ENCODE results near the gene SLC6A17.

Gene SLC6A17

DNA sequence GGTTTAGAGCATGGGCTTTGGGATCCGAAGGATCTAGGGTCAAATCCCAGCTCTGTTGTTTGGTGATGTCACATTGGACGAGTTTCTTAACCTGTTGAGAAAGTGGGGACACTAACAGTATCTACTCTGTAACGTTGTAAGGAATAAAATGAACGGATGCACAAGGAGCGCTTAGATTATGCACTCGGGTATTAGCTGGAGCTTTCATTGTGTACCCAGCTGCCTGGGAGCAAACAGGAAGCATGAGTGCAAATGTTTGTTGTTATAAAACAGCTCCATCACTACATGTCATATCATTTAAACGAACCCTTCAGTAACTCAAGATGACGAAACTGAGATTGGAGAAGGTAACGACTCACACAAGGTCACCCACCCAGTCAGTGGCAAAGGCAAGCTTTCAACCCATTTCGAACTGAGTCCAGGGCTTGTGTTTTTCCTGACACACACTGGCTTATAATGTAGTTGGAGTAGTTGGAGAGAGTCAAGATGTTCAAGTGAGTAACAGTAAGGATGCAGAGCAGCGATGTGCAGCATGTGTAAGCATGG is 16.2 kb upstream of the SLC6A17 start:
- FAIRE-seq (no peak), DNase-seq (ENCODE audit: insufficient read length, low spot score) (no peak)

DNA sequence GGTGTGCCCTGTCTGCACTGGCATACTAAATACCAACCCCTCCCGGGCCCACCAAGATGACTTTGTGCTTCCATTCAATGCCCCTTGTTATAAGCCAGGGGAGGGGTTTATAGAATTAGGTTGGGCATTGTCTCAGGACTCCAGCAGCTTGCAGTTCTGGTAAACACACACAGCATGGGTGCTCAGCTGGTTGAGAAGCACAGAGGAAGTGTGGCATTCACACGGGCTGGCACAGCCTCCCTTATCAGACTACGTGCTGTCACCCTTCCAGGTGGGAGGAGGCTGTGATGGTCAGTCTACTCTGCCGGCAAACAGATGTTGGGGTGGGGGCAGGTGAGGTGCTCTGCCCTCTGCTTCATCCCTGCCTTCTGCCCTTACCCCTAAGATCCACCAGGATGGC is 15.0 kb upstream of the SLC6A17 start:
- no peak for FAIRE-seq
- no peak for DNase-seq (ENCODE audit: insufficient read length, low spot score)

DNA sequence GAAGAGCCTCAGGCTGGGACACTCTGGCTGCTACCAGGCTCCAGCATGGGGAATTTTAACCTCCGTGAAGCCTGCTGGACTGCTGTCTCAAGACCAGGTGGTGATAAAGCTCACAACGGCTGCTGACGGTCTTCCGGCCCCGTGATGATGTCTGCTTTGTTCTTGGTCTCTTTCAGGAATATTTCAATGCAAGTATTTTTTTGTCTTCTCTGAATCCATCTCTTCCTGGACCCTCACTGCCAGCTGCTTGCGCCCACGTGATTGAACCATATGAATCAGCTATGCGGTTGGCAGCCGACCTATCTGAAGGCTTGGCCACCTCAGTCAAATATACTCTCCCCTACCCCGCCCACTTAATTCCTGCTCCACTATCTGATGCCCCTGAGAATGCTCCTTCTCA is 14.6 kb upstream of the SLC6A17 start:
- DNase-seq (ENCODE audit: insufficient read length, low spot score) (no peak), FAIRE-seq (no peak)

DNA sequence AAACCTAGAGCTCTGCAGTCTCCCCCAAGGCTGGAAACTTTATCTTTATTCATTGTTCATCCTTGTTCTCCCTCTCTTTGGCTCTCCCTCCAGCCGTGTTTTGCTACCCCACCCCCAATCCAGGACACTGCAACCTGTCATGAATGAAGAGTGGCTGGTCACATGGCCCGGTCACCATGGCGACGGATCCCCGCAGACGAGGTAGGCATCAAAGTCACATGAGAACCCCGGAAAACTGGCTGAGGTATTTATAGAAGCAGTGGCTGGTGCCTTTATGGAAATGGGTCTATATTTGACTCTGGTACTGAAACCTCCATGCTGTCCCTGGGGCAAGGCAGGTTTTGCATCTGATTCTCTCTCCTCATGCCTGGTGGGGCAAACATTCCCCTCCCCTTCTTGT is 13.4 kb upstream of the SLC6A17 start:
- DNase-seq (ENCODE audit: insufficient read length, low spot score) (no peak), FAIRE-seq (no peak)

DNA sequence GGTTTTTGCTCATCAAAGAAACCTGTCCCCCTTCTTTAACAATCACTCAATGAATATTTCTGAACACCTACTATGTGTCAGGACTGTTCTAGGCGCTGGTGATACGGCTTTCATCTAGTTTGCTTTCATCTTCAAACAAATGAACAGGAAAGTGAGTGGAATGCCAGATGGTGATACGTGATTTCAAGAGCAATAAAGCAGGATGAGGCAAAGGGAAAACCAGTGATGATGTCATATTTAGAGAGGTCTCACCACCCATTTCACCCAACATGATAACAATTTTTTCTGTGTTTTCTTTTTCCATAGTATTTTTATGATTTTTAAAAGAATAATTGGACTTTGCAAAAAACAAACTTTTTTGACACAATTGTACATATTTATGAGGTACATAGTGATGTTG is 11.3 kb upstream of the SLC6A17 start:
- FAIRE-seq (no peak), DNase-seq (ENCODE audit: insufficient read length, low spot score) (no peak)

DNA sequence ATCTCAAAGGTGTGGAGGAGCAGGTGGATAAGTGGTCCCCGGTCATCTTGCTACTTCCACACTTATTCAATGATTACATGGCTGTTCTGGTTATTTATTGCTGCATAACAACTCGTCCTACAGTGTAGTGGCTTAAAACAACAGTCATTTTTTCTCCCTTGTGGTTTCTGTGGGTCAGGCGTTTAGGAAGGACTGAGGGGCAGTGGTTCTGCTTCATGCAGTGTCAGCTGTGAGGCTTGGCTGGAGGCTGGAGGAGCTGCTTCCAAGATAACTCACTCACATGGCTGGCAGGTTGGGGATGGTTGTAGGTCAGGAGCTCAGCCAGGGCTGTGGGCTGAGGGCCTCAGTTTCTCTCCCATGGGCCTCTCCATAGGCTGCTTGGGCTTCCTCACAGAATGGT is 5.9 kb upstream of the SLC6A17 start:
- no peak for DNase-seq (ENCODE audit: insufficient read length, low spot score)
- no peak for FAIRE-seq

DNA sequence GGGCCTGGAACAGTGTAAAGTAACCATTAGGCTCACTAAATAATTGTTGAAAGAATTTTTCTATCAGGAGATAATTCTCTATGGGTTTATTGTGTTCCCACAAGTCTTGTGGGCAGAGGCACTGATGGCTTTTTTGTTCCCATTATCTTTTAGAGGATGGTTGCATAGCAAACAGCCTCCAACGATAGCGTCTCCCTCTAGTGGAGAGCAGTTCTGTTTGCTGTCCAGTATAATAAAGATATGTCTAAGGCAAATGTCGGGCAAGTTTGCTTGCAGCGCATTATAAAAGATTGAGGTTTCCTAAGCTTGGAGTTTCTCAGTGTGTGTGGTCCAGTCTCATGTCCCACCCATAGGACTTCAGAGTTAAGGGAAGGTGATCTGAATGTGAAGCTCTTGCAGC is 1.3 kb upstream of the SLC6A17 start:
- FAIRE-seq: no peak
- DNase-seq (ENCODE audit: insufficient read length, low spot score): no peak

DNA sequence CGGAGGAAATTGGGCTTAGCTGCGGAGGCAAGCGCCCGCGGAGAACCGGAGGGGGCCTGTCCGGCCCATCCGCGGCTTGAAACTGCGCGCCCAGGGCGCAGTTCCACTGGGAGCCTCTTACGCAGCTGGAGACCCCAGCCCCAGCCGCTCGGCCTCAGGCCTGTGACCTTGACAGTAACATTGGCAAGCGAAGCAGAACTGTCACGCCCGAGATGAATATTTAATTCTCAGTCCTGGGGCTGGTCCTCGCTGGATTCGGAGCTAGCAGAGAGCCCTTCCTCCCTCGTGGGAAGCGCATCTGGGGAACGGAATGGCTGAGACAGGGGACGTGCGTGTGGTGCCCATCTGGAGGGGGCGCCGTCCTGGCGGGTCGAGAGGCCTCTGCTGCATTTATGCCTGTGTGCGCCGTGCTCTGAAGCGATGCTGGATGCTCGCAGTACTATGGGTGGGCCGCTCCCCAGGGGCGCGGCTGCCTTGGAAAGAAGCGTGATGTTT is 928 bp downstream of the SLC6A17 start:
- DNase-seq (ENCODE audit: insufficient read length, low spot score): no peak
- no peak for FAIRE-seq

DNA sequence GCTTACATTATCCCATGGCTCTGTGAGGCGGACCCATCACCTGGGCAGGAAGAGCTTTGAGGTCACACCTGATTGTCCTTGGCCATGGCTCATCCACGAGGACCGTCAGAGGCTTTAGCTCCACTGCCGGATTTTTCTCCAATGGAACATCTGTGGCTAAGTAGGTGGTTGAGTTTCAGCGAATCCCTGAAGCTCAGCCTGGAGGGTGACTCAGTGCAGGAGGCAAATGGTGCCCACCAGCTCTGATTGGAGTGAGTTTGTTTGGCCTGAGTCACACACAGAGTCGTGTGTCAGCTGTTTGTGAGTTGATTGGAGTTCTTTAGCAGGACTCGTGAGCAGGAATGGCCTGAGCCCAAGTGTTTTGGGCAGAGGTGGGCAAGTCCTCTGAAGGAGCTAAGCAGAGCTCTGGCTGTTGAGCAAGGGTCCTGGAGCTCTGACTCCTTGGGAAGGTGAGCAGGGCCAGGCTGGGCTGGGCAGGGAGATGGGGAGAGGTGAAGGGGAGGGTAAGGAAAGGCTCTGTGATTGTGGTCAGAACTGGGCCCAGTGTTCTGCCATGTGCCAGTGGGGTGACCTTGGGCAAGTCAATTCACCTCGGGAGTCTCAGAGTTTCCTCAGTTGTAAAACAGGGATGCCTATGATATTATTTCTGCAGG is 2.0 kb downstream of the SLC6A17 start:
- DNase-seq (ENCODE audit: insufficient read length, low spot score) (peak; percentile 51), FAIRE-seq (no peak)

DNA sequence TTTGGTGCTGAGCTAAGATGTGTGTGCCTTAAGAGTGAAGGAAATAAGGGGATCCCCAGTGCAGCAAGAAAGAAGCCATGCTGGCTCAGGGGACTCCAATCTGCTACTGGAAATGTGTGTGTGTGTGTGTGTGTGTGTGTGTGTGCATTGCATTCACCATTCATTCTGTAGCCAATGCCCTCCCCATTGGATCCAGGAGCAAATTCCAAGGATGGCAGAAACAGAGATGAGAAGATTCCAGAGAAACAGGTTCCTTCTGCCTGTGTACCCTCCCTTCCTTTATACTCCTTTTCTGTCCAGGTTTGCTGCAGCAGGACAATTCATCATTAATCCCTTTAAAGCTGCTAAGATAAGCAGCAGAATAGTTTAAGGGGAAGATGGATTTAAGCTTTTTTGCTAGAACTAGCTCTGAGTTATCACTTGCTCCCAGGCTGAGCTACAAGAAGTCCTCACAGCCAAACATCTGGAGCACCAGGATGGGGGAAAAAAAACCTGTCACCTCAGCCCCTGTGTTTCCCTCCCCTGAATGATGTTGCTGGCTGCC is 3.2 kb downstream of the SLC6A17 start:
- no peak for DNase-seq (ENCODE audit: insufficient read length, low spot score)

DNA sequence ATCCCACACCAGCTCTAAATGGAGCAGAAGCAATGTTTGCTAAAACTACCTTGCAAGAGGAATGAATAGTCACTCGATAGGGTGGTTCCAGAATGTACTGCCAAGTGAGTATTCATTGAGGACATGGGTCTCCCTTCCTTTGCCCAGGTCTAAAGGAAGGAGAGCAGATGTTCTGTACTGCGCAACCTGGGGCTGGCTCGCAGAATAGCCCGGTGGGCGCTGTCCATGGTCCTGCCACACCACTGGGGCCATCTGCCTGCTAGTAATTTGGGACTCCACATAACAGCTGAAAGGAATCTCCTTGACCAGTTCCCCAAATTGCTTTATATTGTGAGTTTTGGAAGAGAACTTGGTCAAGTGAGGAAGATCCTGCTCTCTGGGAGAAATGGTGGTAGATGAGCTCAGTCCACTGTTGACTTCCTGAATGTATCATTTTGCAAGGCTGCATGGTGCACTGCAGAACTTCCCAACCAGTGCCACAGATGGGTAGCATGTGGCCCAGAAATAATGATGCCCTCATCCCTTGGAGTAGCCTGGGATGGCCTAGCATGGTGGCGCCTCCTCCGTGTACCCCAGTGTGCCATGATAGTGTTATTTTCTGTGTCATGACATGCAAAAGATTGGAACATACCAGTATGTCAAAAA is 5.7 kb downstream of the SLC6A17 start:
- FAIRE-seq (no peak), DNase-seq (ENCODE audit: insufficient read length, low spot score) (peak; percentile 32)

More for the DNA sequence above, 3.2 kb downstream of the SLC6A17 start:
- FAIRE-seq: no peak

DNA sequence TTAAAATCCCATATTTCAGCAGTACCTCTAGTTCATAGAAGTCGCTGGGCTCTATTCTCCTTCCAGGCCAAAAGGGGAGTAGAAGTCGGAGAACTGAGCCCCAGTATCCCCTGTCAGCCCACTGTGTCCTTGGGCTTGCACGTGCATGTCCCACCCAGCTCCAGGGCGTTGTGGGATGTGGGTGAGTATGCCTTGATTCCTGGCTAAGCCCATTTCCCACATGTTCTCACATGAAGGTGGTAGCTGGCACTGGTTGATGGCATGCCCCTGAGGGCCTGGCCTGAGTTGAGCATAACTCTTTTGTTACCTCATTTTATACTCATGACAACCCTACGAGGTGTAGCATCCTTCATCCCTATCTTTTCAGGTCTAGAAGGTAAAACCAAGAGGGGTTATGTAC is 8.0 kb downstream of the SLC6A17 start:
- no peak for DNase-seq (ENCODE audit: insufficient read length, low spot score)

DNA sequence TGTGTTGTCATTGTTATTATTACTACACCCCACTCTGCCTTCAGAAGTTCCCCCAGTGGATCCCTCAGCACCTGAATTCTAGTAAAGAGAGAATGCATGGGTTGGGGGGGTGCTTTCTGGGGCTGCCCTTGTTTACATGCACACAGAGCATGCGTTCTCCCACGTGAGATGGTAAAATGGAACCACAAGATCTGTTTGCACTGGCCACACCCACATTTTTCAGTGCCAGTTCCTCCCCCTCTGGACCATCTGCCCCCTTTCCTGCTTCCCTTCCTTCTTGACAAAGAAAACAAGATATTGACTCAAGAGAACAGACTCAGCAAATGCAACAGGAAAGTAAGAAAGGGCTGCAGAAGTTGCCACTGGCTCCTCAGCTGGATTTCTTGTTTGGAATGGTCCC is 8.9 kb downstream of the SLC6A17 start:
- FAIRE-seq (no peak), DNase-seq (ENCODE audit: insufficient read length, low spot score) (no peak)

More for the DNA sequence above, 8.0 kb downstream of the SLC6A17 start:
- FAIRE-seq: no peak

DNA sequence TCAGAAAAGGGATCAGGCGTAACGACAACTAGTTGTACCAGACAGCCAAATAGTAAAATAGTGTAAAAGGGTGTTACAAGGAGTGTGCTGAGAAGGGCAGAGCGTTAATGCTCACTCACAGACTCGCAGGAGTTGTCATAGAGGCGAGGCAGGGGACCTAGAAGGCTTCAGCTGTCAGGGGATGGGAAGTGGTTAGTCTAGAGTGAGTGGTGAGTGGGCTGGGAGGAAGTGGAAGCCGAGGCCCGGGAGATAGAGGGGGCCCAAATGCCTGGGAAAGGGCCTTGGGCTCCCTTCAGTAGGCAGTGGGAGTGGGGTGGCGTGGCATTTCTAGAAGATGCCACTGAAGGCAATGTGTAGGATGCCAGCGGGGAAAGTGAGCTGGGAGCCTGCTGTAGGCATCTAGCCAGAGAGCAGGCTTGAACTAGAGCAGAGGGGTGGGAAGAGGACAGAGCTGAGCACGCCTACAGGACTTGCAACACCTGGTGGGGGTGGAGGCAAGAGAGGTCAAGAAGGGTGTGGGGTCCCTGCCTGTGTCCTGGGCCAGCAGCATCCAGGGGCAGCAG is 10.3 kb downstream of the SLC6A17 start:
- DNase-seq (ENCODE audit: insufficient read length, low spot score): no peak
- FAIRE-seq: no peak

DNA sequence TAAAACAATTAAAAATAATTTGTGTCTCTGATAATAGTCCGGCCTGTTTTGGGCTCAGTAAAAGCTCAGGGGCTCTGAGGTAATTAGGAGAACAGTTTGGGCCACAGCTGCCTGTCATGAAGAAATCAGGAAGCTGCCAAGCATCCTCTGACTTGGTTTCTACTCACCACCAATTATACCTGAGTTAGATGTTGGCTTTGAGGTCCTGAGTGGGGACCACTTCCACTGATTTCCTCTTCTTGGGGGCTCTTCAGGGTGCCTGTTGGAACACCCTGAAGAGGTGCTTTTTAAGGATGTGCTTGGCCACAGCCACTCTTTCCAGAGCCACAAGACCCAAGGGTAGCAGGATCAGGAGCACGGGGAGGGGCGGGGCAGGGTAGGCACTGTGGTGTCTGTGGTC is 10.9 kb downstream of the SLC6A17 start:
- no peak for DNase-seq (ENCODE audit: insufficient read length, low spot score)
- no peak for FAIRE-seq

DNA sequence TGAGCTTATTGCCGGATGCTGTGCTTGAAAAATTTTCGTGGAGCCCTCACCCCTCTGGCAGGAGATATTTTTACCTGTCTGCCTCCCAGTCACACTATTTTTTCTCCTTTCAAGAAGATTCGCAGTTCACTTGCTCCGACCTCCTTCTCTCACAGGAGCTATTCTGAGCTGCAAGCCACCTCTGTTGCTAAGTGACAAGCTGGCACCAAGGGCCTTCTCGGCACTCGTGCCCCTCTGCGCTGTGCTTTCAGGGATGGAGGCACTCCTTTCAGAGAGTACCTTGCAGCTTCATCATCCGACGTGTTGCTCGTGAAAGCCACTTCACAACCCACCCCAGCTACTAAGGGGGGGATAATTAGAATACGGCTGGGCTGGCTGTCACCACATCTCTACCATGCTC is 11.6 kb downstream of the SLC6A17 start:
- no peak for DNase-seq (ENCODE audit: insufficient read length, low spot score)
- no peak for FAIRE-seq

DNA sequence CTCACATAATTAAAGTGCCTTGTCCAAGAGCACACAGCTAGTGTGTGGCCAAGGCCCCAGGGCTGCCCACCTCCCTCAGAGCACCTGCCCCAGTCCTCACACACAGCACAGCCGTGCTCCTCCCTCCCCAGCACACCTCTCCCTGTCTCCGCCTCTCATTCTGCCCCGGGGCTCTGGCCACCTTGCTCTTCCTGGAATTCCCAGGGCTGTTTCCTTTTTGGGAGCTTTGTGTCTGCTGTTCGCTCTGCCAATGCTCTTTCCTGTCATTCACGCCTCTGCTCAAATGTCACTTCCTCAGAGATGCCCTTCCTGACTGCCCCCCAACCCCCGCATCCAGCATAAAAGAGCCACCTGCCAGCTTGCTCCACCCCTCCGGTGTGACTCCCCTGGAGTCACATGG is 13.3 kb downstream of the SLC6A17 start:
- no peak for DNase-seq (ENCODE audit: insufficient read length, low spot score)
- no peak for FAIRE-seq

DNA sequence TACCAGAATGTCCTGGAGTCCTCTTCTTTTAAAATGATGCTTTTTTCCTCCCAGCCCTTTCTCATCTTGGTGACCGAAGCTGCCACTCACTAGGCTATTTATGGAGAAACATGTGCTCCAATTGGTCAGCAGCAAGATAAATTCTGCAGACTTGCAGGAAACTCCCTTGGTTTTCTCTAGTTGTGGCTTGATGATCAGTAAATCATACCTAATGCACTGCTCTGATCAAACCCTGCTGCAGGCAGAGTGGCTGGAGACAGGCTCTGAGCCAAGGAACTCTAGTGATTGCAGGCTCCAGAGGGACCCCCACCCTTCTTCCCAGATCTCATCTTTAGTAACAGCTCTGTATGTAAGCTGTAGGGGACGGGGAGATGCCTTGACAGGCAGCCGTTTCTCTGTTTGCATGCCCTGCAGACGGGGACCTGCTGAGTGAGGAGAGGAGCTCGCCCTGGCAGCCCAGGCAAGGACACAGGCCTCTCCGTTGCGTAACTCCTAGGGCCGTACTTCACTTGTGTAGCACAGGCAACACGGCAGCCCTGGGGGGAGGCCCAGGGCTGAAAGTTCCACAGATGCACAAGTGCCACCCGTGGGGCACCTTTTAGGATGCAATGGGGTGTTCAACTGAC is 14.5 kb downstream of the SLC6A17 start:
- FAIRE-seq (no peak), DNase-seq (ENCODE audit: insufficient read length, low spot score) (no peak)

DNA sequence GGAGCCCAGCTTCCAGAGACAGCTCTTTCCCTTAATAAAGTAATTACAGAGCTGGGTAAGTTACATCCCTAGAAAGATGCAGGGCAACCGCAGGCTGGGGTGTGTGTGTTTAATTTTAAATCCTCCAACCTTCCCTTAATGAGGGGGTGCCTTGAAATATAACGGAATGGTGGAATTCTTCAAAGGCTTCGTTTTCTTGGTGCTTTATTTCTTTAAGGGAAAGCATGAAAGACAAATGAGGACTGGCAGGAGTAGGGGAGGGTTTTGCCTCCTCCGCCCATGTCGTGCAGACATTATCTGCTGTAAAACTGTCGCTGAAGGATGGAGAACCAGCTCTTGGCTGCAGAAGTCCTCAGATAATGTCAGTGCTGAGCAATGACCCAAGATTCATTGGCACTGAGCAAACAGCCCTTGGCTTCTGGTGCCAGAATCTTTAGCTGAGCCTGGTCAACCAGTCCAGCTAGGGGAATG is 15.5 kb downstream of the SLC6A17 start:
- DNase-seq (ENCODE audit: insufficient read length, low spot score) (no peak), FAIRE-seq (no peak)

DNA sequence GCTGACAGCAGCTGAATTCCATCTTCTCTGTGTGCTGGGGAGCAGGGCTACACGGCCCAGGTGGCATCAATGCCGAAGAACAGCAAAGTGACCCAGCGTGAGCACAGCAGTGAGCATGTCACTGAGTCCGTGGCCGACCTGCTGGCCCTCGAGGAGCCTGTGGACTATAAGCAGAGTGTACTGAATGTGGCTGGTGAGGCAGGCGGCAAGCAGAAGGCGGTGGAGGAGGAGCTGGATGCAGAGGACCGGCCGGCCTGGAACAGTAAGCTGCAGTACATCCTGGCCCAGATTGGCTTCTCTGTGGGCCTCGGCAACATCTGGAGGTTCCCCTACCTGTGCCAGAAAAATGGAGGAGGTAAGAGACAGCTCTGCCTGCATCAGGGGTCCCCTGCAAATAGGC is 16.6 kb downstream of the SLC6A17 start:
- no peak for FAIRE-seq
- no peak for DNase-seq (ENCODE audit: insufficient read length, low spot score)

Data from HTR-8/SVneo (cell line).